ENCODE measurements around the gene CHST9.

CHST9 gene

GRCh38 chr18:26864658-26865057 lies 320.4 kb downstream of the CHST9 start:
- DNase-seq (ENCODE audit: low read depth in 2 of 2): no peak

DNA sequence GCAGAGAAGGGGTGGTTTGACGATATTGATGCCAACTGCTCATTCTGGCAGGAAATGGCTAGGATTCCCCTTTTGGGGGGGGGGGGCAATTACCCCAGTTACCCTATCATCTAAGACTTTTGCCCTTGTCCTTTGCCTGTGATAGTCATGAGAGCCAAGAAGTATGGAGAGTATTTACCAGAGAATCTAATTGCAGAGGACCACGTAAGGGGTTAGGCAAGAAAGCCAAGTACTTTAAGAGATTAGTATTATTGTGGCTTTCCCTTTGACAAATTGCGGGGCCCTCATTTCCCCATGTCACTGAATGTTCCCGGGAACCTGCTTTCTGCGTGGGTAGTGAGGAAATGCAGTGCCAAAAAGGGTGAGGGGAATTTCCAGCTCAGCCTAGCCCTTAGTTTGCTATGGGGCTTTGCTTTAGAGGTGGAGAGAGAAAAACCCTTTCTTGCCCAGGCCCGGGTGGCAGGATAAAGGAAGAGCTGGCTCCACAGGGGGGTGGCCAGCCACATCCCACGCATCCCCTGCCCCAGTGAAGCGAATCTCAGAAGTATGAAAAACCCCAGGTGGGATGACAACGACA lies 321.1 kb downstream of the CHST9 start:
- DNase-seq (ENCODE audit: low read depth in 2 of 2): no peak

GRCh38 chr18:26863122-26863879 lies 321.8 kb downstream of the CHST9 start:
- no peak for DNase-seq (ENCODE audit: low read depth in 2 of 2)

DNA sequence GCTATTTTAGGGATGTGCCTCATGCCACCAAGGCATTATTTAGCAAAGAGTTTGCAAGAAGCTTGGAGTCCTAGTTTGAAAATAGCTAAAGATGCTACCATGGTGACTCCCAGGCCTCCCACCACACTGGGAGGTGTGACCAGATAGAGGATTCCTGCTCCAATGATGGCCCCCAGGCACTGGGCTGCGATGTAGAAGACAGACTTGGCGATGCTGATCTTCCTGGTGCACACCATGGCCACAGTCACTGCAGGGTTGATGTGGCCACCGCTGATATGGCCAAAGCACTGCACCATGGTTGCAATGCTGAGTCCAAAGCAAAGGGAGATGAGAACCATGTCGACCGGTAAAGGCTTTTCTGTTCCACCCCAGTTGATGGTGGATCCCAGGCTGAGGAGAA lies 323.0 kb downstream of the CHST9 start:
- DNase-seq (ENCODE audit: low read depth in 2 of 2): no peak

Data from stimulated activated CD8-positive, alpha-beta memory T cell treated with anti-CD3 and anti-CD28 coated beads, Interleukin-15, amount 100 ng/mL, for 48 hours (primary cell).